ENCODE measurements around the gene WDR47. TPM values are rescaled to one million over a fixed set of nuclear protein-coding genes. Genes with fewer than 3 reads are reported as not detected.
A peak's percentile ranks its signal among the peaks of the same experiment; 100 is the strongest.

The WDR47 gene
- 10.4 and 11.1 TPM in 2 replicates for total RNA-seq

DNA sequence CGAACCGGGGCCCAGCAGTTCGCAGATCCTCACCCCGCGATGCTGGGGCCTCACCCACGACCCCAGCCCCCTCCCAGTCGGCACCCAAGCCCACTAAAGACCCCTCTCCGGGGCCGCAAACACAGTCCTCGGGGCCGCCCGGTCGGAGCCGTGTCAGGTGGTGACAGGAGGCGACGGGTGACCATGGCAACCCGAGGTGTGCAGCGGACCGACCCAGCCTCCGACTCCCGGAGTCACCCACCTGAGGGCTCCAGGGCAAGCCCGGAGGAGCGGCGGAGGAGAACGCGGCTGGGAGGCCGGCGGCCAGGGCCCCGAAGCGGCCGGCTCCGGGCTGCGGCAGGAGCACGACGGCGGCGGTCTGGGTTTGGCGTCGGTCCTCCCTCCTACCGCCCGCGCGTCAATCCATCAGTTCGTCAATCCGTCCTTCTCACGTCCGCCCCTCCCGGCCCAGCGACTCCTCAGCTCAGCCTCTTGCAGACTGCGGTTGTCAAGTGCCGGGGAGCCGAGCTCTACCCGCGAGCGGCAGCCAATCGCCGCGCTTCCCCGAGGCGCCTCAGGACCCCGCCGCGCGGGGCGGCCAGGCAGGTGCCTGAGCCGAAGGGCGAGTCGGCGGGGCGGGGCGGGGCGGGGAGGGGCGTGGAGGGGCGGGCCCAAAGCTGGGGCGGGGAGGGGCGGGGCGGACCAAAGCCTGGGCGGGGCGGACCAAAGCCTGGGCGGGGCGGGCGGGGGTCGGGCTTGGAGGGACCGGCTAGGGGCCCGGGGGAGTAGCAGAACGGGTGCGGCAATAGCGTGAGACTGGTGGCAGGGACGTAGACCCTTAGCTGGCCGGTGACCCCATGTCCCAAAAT lies at the start of gene WDR47:
Gene WDR47, minus strand, starts transcription at position 482 of the 848 bp plus-strand sequence. CDS start 18,590 bp downstream, outside the sequence.
- peak within 1 kb of the TSS; percentile 83 for H3K27ac Mint-ChIP-seq
- intact Hi-C loops (cut with micrococcal nuclease): loop anchor here (2.0 kb wide), 2 partner anchors 49 to 85 kb away; partner anchors contain the start of gene TMEM167B
- peaks cover 8% of the 10 kb centered on the region for H3K4me1 Mint-ChIP-seq (ENCODE audit: low read depth)
- no peaks in the 10 kb centered on the region for H3K36me3 Mint-ChIP-seq (ENCODE audit: low read depth)
- no peaks in the 10 kb centered on the region for H3K9me3 Mint-ChIP-seq
- peak within 1 kb of the TSS; percentile 89 for H3K4me3 Mint-ChIP-seq (ENCODE audit: low read depth)
- DNase-seq (ENCODE audit: low spot score): peak; percentile 95
- H3K27me3 Mint-ChIP-seq (ENCODE audit: low read depth): peaks cover 8% of the 10 kb centered on the region

DNA sequence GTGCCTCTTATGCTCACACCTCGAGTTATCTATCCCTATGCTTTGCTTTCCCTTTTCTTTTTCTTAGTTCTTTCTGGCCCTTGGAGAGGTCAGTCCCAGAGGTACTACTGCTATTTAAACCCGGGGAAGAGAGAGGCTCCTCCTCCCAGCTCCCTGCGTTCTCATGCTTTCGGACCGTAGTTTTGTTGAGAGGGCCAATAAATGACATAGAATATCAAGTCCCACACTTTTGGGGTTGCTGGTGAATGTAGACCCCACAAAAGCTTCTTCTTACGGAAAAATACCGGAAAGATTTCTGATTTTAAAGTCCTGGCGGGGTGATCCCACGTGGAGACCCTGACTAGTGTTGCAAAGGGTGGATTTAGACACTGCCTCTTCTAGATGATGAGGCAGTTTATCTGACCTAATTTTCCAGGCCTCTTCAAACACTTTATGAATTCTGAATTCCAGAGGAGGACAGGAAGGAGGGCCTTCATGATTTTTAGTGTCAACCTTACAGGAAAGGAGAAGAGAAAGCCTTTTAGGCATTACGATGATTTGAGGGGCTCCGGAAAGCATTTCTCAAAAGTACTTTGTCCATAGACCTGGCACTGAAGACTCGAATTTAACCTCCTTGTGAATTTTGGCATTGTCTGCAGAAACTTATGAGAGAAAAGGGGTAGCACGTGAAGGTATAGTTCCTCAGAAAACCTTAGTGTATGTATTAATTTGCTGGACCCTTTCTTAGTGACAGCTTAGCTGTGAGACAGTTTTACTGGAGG lies 49.4 kb upstream of the WDR47 start:
- peaks cover 31% of the 10 kb centered on the region for H3K36me3 Mint-ChIP-seq (ENCODE audit: low read depth)

DNA sequence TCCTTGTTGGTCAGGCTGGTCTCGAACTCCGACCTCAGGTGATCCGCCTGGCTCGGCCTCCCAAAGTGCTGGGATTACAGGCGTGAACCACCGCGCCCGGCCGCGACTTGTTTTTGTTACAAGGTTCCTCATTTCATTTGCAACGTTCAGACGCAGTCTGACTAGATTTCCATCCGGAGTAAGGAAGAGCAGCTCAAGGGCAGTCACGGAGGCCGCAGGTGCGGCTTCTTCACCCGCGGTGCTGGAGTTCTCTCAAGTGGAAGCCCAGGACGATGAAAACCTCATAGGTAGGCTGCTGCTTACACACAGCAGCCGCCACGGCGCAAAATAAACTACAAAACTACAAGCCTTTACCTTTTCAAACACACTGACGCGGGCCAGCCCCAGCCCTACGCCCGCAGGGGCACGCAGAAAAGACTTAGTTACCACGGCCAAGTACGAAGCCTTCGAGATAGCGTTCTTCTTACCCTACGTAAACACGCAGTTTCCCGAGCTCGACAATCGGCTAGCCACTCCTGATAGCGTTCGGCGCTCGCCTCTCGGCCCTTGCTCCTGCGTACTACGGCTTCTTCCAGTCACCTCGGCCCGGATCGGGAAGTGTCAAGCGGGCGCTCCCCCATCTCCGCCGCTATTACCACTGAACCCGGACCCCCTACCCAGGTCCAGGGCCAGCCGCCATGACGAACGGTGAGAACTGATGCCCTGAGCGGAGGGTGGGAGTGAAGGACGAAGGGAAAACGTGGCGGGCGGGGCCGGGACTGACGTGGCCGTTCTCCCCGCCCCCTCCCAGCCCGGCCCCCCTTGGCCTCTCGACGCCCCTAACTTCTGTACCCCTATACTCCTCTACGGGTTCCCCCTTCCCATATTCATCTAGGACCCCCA lies 48.5 kb upstream of the WDR47 start, which contains the start of gene TMEM167B:
Gene TMEM167B, plus strand, starts transcription at position 569 of the 882 bp plus-strand sequence. Its CDS starts 109 bp downstream, at position 678.
- intact Hi-C loops (cut with micrococcal nuclease): loop anchor here (1.0 to 2.0 kb wide), 5 partner anchors 10 to 128 kb away; partner anchors contain the start of genes CLCC1, TAF13 and WDR47
- peak; percentile 88 for DNase-seq (ENCODE audit: low spot score)
- Mint-ChIP-seq H3K4me3 (ENCODE audit: low read depth) (peak within 1 kb of the TSS; percentile 99), H3K27me3 (ENCODE audit: low read depth) (no peaks in the 10 kb centered on the region), H3K36me3 (ENCODE audit: low read depth) (peaks cover 29% of the 10 kb centered on the region), H3K4me1 (ENCODE audit: low read depth) (peaks cover 25% of the 10 kb centered on the region), H3K9me3 (no peaks in the 10 kb centered on the region), H3K27ac (peak within 1 kb of the TSS; percentile 96)

More for the DNA sequence above, 49.4 kb upstream of the WDR47 start:
- peaks cover 25% of the 10 kb centered on the region for H3K4me1 Mint-ChIP-seq (ENCODE audit: low read depth)
- no peaks in the 10 kb centered on the region for H3K9me3 Mint-ChIP-seq
- no peak for DNase-seq (ENCODE audit: low spot score)
- peak overlapping the region; percentile 99 for H3K4me3 Mint-ChIP-seq (ENCODE audit: low read depth)
- no peaks in the 10 kb centered on the region for H3K27me3 Mint-ChIP-seq (ENCODE audit: low read depth)
- peak overlapping the region; percentile 96 for H3K27ac Mint-ChIP-seq
- intact Hi-C loops (cut with micrococcal nuclease): loop anchor here (1.0 to 2.0 kb wide), 3 partner anchors 15 to 128 kb away; partner anchors contain the start of genes CLCC1, TAF13 and WDR47

DNA sequence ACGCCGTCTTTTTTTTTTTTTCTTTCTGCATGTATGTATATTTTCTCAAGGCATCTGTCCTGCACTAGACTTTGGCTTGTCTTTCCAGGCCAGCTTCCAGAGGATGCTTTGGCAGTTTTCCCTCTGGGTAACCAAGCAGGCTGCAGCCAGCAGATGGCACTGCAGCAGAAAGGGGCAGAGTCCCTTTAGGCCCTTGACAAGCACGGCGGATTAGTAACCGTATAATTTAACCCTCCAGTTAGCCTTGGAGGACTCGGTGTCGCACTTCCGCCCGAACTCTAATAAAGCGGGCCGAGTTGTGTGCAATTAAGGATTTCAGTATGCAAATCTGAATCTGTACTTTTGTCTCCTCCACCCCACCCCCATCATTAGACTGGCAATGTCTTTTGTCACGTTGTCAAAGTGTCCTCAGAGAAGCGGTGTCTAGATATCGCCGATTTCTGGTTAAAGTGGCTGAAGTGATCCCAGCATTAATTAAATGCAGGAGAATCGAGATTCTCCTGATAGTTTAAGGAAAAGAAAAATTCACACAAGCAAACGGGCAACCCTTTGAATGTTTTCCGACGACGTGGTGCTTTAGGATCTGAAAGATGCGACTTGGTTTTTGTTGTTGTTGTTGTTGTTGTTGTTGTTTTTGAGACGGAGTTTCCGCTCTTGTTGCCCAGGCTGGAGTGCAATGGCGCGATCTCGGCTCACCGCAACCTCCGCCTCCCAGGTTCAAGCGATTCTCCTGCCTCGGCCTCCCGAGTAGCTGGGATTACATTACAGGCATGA lies 47.5 kb upstream of the WDR47 start:
- intact Hi-C loops (cut with micrococcal nuclease): loop anchor here (1.0 to 5.0 kb wide), 5 partner anchors 11 to 127 kb away; partner anchors contain the start of genes CLCC1 and WDR47

DNA sequence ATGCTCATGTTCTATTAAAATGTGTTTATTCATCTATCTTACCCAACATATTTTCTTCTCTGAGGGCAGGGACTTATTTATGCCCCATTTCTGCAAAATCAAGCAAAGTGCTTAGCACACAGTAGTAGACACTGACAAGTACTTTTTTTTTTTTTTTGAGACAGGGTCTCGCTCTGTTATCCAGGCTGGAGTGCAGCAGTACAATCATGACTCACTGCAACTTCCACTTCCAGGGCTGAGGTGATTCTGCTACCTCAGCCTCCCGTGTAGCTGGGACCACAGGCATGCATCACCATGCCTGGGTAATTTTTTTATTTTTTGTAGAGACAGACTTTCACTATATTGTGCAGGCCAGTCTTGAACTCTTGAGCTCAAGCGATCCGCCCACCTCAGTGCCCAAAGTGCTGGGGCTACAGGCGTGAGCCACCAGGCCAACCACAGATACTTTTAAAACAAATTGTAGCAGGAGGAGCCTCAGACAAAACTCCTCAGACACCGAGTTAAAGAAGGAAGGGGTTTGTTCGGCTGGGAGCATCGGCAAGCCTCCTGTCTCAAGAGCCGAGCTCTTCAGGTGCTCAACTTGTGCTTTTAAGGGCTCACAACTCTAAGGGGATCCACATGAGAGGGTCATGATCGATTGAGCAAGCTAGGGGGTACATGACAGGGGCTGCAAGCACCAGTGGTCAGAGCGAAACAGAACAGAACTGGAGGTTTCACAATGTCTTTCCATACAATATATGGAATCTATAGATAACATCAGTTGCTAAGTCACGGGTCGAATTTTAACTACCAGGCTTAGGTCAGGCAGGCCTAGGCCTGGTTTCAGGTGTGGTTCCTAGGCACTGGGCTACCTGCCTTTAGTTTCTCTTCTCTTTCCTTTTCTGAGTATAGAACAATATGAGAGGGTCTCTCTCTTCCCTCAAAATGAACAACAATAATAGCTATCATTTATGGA lies 42.9 kb upstream of the WDR47 start:
- intact Hi-C loops (cut with micrococcal nuclease): loop anchor here (5.0 kb wide), 1 partner anchor 107 kb away; no protein-coding TSS in a partner anchor
- H3K4me1 Mint-ChIP-seq (ENCODE audit: low read depth): peaks cover 4% of the 10 kb centered on the region
- H3K9me3 Mint-ChIP-seq: no peaks in the 10 kb centered on the region
- no peak overlapping the region for H3K4me3 Mint-ChIP-seq (ENCODE audit: low read depth)
- DNase-seq (ENCODE audit: low spot score): no peak
- H3K27me3 Mint-ChIP-seq (ENCODE audit: low read depth): no peaks in the 10 kb centered on the region
- H3K36me3 Mint-ChIP-seq (ENCODE audit: low read depth): no peaks in the 10 kb centered on the region
- H3K27ac Mint-ChIP-seq: no peak overlapping the region

More for the DNA sequence above, 47.5 kb upstream of the WDR47 start:
- H3K27ac Mint-ChIP-seq: peak overlapping the region; percentile 96
- peaks cover 20% of the 10 kb centered on the region for H3K36me3 Mint-ChIP-seq (ENCODE audit: low read depth)
- H3K4me3 Mint-ChIP-seq (ENCODE audit: low read depth): peak overlapping the region; percentile 99
- H3K9me3 Mint-ChIP-seq: no peaks in the 10 kb centered on the region
- H3K27me3 Mint-ChIP-seq (ENCODE audit: low read depth): no peaks in the 10 kb centered on the region
- H3K4me1 Mint-ChIP-seq (ENCODE audit: low read depth): peaks cover 27% of the 10 kb centered on the region
- DNase-seq (ENCODE audit: low spot score): peak; percentile 37

DNA sequence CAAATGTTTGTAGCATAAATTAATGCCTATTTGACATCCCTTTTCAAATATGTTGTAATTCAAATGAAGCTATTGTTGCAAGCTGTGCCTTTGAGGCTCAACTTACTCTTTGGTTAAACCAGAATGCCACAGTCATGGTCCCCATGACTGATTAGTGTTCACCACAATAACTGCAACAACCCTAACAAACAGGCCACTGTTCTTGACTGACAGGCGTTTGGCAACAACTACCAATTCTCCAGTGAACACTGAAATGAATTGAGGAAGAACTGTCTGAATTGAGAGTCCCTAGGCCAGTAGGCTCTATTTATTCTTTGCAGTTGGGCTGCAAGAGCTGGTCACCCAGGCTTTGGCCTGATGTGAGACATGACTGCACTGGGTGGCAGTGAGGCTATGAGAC lies 42.0 kb upstream of the WDR47 start:
- Mint-ChIP-seq H3K27ac (no peak overlapping the region), H3K27me3 (ENCODE audit: low read depth) (no peaks in the 10 kb centered on the region), H3K4me3 (ENCODE audit: low read depth) (no peak overlapping the region), H3K4me1 (ENCODE audit: low read depth) (peaks cover 4% of the 10 kb centered on the region), H3K36me3 (ENCODE audit: low read depth) (no peaks in the 10 kb centered on the region), H3K9me3 (no peaks in the 10 kb centered on the region)
- intact Hi-C loops (cut with micrococcal nuclease): no loop called here
- no peak for DNase-seq (ENCODE audit: low spot score)

DNA sequence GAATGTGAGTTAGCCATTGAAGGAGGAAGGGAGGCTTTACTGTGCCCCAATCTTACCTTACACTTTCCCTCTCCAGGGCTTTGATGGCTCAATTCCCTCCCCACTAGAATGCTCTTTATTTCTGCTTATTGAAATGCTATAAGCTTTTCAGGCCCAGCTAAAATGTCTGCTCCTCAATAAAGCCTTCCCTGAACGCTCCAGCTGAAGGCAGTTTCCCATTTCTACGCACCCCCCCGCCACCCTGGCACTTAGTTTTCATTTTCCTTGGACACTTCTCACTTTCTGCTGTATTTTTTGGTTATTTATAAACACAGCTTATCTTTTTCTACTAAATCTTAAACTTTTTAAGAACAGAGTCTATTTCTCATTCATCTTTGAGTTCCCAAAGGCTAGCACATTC lies 41.6 kb upstream of the WDR47 start:
- Mint-ChIP-seq H3K36me3 (ENCODE audit: low read depth) (no peaks in the 10 kb centered on the region), H3K4me1 (ENCODE audit: low read depth) (peaks cover 4% of the 10 kb centered on the region), H3K4me3 (ENCODE audit: low read depth) (no peak overlapping the region), H3K27me3 (ENCODE audit: low read depth) (no peaks in the 10 kb centered on the region), H3K9me3 (no peaks in the 10 kb centered on the region), H3K27ac (no peak overlapping the region)
- DNase-seq (ENCODE audit: low spot score): no peak
- intact Hi-C loops (cut with micrococcal nuclease): no loop called here

DNA sequence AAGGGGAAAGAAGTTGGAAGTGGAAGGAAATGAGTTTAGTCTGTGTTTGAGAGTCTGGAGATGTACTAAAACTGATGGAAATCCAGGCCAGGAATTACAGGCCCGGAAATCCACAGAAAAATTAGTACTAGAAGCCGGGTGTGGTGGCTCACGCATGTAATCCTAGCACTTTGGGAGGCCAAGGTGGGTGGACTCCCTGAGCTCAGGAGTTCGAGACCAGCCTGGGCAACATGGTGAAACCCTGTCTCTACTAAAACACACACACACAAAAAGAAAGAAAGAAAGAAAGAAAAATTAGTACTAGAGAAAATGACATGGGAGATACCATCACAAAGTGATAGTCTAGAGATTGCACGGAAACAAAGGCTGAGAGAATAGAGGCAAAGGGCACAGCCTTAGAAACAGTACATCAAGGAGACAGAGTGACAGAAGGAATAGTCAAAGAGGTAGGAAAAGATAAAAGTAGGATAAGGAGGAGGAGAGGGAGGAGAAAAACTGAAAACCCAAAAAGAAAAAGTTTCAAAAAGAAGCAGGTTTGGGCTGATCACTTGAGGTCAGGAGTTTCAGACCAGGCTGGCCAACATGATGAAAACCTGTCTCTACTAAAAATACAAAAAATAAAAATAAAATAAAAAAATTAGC lies 38.7 kb upstream of the WDR47 start:
- Mint-ChIP-seq H3K36me3 (ENCODE audit: low read depth) (no peaks in the 10 kb centered on the region), H3K4me1 (ENCODE audit: low read depth) (peaks cover 7% of the 10 kb centered on the region), H3K9me3 (no peaks in the 10 kb centered on the region), H3K4me3 (ENCODE audit: low read depth) (no peak overlapping the region), H3K27ac (no peak overlapping the region), H3K27me3 (ENCODE audit: low read depth) (no peaks in the 10 kb centered on the region)
- intact Hi-C loops (cut with micrococcal nuclease): no loop called here
- no peak for DNase-seq (ENCODE audit: low spot score)

DNA sequence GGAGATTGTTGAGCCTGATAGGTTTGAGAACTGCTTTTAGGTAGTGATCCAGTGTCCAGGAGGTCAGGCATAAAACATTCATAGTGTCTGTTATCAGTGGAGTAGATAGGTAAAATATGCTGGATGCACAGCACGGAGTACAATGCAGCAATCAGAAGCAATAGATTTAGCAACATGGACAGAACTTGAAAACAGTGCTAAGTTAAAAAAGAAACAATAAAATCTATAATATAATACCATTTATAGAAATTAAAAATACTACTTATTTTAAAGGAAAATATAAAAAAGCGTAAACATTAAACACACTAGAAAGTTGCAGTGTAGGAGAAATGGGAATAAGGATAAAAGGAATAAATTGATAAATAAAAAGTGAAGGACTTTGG lies 37.3 kb upstream of the WDR47 start:
- peaks cover 11% of the 10 kb centered on the region for H3K4me1 Mint-ChIP-seq (ENCODE audit: low read depth)
- H3K36me3 Mint-ChIP-seq (ENCODE audit: low read depth): no peaks in the 10 kb centered on the region
- DNase-seq (ENCODE audit: low spot score): no peak
- H3K9me3 Mint-ChIP-seq: no peaks in the 10 kb centered on the region
- no peak overlapping the region for H3K4me3 Mint-ChIP-seq (ENCODE audit: low read depth)
- intact Hi-C loops (cut with micrococcal nuclease): no loop called here
- no peaks in the 10 kb centered on the region for H3K27me3 Mint-ChIP-seq (ENCODE audit: low read depth)
- no peak overlapping the region for H3K27ac Mint-ChIP-seq

DNA sequence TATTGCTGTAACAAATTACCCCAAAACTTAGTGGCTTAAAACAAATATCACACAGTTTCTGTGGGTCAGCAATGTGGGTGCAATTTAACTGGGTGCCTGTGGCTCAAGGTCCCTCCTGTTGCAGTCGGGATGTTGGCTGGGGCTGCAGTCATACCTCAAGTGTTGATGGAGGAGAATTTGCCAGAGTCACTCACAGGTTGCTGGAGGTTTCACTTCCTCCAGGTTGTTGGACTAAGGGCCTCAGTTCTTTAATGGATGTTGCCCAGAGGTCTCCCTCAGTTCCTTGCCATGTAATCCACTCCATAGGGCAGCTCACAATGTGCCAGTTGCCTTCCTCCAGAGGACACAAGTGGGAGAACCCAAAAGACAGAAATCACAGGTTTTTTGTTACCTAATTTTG lies 36.4 kb upstream of the WDR47 start:
- Mint-ChIP-seq H3K27ac (no peak overlapping the region), H3K27me3 (ENCODE audit: low read depth) (no peaks in the 10 kb centered on the region), H3K4me1 (ENCODE audit: low read depth) (peaks cover 12% of the 10 kb centered on the region), H3K9me3 (no peaks in the 10 kb centered on the region), H3K4me3 (ENCODE audit: low read depth) (no peak overlapping the region), H3K36me3 (ENCODE audit: low read depth) (no peaks in the 10 kb centered on the region)
- intact Hi-C loops (cut with micrococcal nuclease): no loop called here
- DNase-seq (ENCODE audit: low spot score): no peak
